Cardiac septum (tissue), 1 donor: ENCODE data around the gene HDHD2. TPM values are rescaled to one million over a fixed set of nuclear protein-coding genes. Genes with fewer than 3 reads are reported as not detected.

Experiments
- DNase-seq: peaks from one replicate; pipeline ENCODE4 v3.0.0-alpha.2; 2020; ENCODE audit warnings: low spot score
- intact Hi-C: fragments of 100-400 bp; cut with DNase I; formaldehyde crosslinking; loops from one replicate; pipeline ENCODE4 v1.14.0; 2022
- total RNA-seq: library from RNA; stranded (reverse); fragmentation: NEBNext Ultra II Directional; extraction: Animal tissue kit (Norgen Biotek cat#: 25700); gene quantifications from one replicate; pipeline ENCODE4 v1.2.1, GENCODE V29; 2021
- donor health status: DM: no; HTN: no; CAD: no.

HDHD2 gene
- total RNA-seq, 1 donor from 2014 or later: 35.6 TPM

GRCh38 chr18:47150824-47151366, 595 bp upstream of the HDHD2 start:
- DNase-seq: no peak
- intact Hi-C loops: loop anchor here (2.0 kb wide), 1 partner anchor 24 kb away; no protein-coding TSS in a partner anchor

GRCh38 chr18:47149457-47150028, 757 bp downstream of the HDHD2 start:
- DNase-seq: no peak
- intact Hi-C loops: loop anchor here (2.0 kb wide), 1 partner anchor 25 kb away; no protein-coding TSS in a partner anchor

GRCh38 chr18:47146206-47146605, 4.1 kb downstream of the HDHD2 start:
- DNase-seq: no peak
- intact Hi-C loops: no loop called here

GRCh38 chr18:47143899-47144485, 6.3 kb downstream of the HDHD2 start:
- intact Hi-C loops: no loop called here
- no peak for DNase-seq

- no peak for DNase-seq
- intact Hi-C loops: no loop called here
Observed at GRCh38 chr18:47143153-47143552, 7.1 kb downstream of the HDHD2 start.

- intact Hi-C loops: no loop called here
- DNase-seq: no peak
Observed at GRCh38 chr18:47141289-47141688, 9.0 kb downstream of the HDHD2 start.

GRCh38 chr18:47121146-47121545, 29.2 kb downstream of the HDHD2 start:
- DNase-seq: no peak
- intact Hi-C loops: no loop called here

- no peak for DNase-seq
- intact Hi-C loops: no loop called here
Observed at GRCh38 chr18:47120428-47120827, 29.9 kb downstream of the HDHD2 start.

- no peak for DNase-seq
- intact Hi-C loops: no loop called here
Observed at GRCh38 chr18:47118981-47119380, 31.3 kb downstream of the HDHD2 start.

- no peak for DNase-seq
- intact Hi-C loops: no loop called here
Observed at GRCh38 chr18:47115205-47115604, 35.1 kb downstream of the HDHD2 start.

GRCh38 chr18:47113796-47114540, 36.3 kb downstream of the HDHD2 start:
- no peak for DNase-seq
- intact Hi-C loops: no loop called here

- intact Hi-C loops: no loop called here
Observed at GRCh38 chr18:47110492-47111274, 39.6 kb downstream of the HDHD2 start.

GRCh38 chr18:47109720-47110119, 40.6 kb downstream of the HDHD2 start:
- intact Hi-C loops: no loop called here
- DNase-seq: no peak

More at GRCh38 chr18:47110492-47111274, 39.6 kb downstream of the HDHD2 start:
- no peak for DNase-seq

GRCh38 chr18:47108998-47109405, 41.3 kb downstream of the HDHD2 start:
- intact Hi-C loops: no loop called here
- no peak for DNase-seq

GRCh38 chr18:47108373-47108772, 41.9 kb downstream of the HDHD2 start:
- intact Hi-C loops: no loop called here

GRCh38 chr18:47100212-47100831, 50.0 kb downstream of the HDHD2 start:
- no peak for DNase-seq
- intact Hi-C loops: loop anchor here (1.0 to 5.0 kb wide), 2 partner anchors 105 to 647 kb away; no protein-coding TSS in a partner anchor

More at GRCh38 chr18:47108373-47108772, 41.9 kb downstream of the HDHD2 start:
- no peak for DNase-seq

- DNase-seq: no peak
- intact Hi-C loops: no loop called here
Observed at GRCh38 chr18:47095810-47096209, 54.5 kb downstream of the HDHD2 start.

GRCh38 chr18:47087676-47088075, 62.6 kb downstream of the HDHD2 start:
- DNase-seq: no peak
- intact Hi-C loops: no loop called here

- intact Hi-C loops: no loop called here
Observed at GRCh38 chr18:47081578-47081977, 68.7 kb downstream of the HDHD2 start.

More at GRCh38 chr18:47081578-47081977, 68.7 kb downstream of the HDHD2 start:
- no peak for DNase-seq
